ENCODE data around the gene BANK1. TPM values are rescaled to one million over a fixed set of nuclear protein-coding genes. Genes with fewer than 3 reads are reported as not detected.

Gene BANK1
- total and polyA plus RNA-seq, 12 donors = 0.08 to 1.1 (median 0.35) TPM; not detected in 3

DNA sequence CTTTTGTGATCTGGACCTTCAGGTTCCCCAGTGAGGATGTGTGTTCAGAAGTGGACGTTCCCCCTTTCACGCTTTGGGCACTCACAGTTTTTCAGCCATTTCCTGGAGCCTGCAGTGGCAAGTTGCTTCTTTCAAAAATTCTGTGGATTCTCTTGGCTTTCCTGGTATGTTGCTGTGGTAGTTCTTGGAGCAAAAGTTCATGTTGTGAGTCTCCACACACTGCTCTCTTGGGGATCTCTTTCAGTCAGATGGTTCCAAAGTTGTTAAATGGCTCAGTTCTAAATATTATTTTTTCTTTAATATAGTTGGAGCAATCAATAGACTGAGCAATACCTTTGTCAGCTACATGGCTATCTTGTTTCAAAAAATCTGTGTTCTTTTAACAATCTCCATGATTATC is 28.5 kb upstream of the BANK1 start:
- no peak overlapping the region for H3K4me3 ChIP-seq
- ATAC-seq = no peak
- WGBS, 2 donors = 46 to 49% methylated on average over 2 of the region's 2 CpGs
- H3K27ac ChIP-seq = no peak overlapping the region
- no peak for TF ChIP-seq CTCF (IDR thresholded peaks at IDR 0.05)
- DNase-seq = no peak
- H3K36me3 ChIP-seq = no peaks in the 10 kb centered on the region
- H3K27me3 ChIP-seq = no peaks in the 10 kb centered on the region
- peaks cover 0 to 15% (median 0%) of the 10 kb centered on the region in 11 donors for H3K9me3 ChIP-seq
- intact Hi-C loops (cut with DNase I) = no loop called here
- no peaks in the 10 kb centered on the region for H3K4me1 ChIP-seq

- H3K27ac ChIP-seq = no peak overlapping the region
- H3K9me3 ChIP-seq = peaks cover 0 to 20% (median 3%) of the 10 kb centered on the region in 11 donors
- no peaks in the 10 kb centered on the region for H3K27me3 ChIP-seq
- intact Hi-C loops (cut with DNase I) = no loop called here
- H3K36me3 ChIP-seq = no peaks in the 10 kb centered on the region
- 65 to 68% methylated on average over 2 of the region's 2 CpGs for WGBS, 2 donors
- no peak for ATAC-seq
- no peak for TF ChIP-seq CTCF (IDR thresholded peaks at IDR 0.05)
- no peaks in the 10 kb centered on the region for H3K4me1 ChIP-seq
- no peak for DNase-seq
- no peak overlapping the region for H3K4me3 ChIP-seq
These were observed 28.0 kb upstream of the BANK1 start for GRCh38 chr4:101762534-101762933.

GRCh38 chr4:101763576-101763975 is 27.0 kb upstream of the BANK1 start:
- no peak overlapping the region for H3K4me3 ChIP-seq
- H3K36me3 ChIP-seq = no peaks in the 10 kb centered on the region
- TF ChIP-seq CTCF (IDR thresholded peaks at IDR 0.05) = no peak
- ATAC-seq (no peak), DNase-seq (no peak)
- no peaks in the 10 kb centered on the region for H3K4me1 ChIP-seq
- H3K27me3 ChIP-seq = no peaks in the 10 kb centered on the region
- intact Hi-C loops (cut with DNase I) = no loop called here
- no peak overlapping the region for H3K27ac ChIP-seq
- peaks cover 0 to 31% (median 11%) of the 10 kb centered on the region in 11 donors for H3K9me3 ChIP-seq
- 86 to 93% methylated on average over 1 of the region's 1 CpG for WGBS, 2 donors

GRCh38 chr4:101774807-101775206 is 15.7 kb upstream of the BANK1 start:
- H3K36me3 ChIP-seq = no peaks in the 10 kb centered on the region
- TF ChIP-seq CTCF (IDR thresholded peaks at IDR 0.05) = no peak
- no peaks in the 10 kb centered on the region for H3K27me3 ChIP-seq
- no peaks in the 10 kb centered on the region for H3K4me1 ChIP-seq
- no peak overlapping the region for H3K27ac ChIP-seq
- intact Hi-C loops (cut with DNase I) = no loop called here
- DNase-seq = no peak
- ATAC-seq = no peak
- peaks cover 0 to 33% (median 18%) of the 10 kb centered on the region in 11 donors for H3K9me3 ChIP-seq
- no peak overlapping the region for H3K4me3 ChIP-seq
- 48 to 54% methylated on average over 1 of the region's 1 CpG for WGBS, 2 donors
